ENCODE data around the gene NOC4L. TPM values are rescaled to one million over a fixed set of nuclear protein-coding genes. Genes with fewer than 3 reads are reported as not detected.

The NOC4L gene
- total RNA-seq, 4 donors from 2014 or later: 5.4 to 10.2 (median 7.5) TPM

DNA sequence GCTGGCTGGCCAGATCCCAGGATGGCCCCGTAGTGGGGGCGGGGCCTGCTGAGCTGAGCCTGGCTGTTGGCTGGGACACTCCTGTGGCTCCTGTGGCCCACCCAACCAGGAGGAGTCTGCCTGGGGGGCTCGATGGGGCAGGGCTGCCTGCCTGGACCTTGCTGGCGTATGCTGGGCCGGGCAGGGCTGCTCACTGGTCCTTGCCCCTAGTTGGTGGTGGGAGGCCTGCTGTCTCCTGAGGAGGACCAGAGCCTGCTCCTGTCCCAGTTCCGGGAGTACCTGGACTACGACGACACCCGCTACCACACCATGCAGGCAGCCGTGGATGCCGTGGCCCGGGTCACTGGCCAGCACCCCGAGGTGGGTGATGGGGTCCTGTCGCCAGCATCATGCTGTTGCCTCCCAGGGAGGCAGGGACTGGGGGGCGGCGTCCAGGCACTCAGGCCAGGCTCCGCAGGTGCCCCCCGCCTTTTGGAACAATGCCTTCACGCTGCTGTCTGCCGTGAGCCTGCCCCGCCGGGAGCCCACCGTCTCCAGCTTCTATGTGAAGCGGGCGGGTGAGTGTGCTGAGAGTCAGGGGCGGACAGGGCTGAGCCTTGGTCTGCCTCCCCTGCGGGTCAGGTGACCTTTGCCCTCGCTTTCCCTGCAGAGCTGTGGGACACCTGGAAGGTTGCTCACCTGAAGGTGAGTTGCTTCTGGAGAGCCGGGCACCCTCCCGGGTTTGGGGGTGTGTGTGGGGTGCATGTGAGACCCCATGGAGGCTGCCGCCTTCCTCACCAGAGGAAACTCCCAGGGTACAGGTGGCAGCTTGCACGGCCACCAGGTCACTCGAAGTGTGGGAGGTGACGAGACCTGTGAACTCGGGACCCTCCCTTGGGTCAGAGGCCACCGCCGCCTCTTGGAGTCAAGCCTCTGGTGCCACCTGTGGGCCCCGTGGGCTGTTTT, 3.4 kb downstream of the NOC4L start:
- TF ChIP-seq, protein P1, sequence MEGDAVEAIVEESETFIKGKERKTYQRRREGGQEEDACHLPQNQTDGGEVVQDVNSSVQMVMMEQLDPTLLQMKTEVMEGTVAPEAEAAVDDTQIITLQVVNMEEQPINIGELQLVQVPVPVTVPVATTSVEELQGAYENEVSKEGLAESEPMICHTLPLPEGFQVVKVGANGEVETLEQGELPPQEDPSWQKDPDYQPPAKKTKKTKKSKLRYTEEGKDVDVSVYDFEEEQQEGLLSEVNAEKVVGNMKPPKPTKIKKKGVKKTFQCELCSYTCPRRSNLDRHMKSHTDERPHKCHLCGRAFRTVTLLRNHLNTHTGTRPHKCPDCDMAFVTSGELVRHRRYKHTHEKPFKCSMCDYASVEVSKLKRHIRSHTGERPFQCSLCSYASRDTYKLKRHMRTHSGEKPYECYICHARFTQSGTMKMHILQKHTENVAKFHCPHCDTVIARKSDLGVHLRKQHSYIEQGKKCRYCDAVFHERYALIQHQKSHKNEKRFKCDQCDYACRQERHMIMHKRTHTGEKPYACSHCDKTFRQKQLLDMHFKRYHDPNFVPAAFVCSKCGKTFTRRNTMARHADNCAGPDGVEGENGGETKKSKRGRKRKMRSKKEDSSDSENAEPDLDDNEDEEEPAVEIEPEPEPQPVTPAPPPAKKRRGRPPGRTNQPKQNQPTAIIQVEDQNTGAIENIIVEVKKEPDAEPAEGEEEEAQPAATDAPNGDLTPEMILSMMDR (IDR thresholded peaks at IDR 0.05; ENCODE audit: low read depth): no peak

DNA sequence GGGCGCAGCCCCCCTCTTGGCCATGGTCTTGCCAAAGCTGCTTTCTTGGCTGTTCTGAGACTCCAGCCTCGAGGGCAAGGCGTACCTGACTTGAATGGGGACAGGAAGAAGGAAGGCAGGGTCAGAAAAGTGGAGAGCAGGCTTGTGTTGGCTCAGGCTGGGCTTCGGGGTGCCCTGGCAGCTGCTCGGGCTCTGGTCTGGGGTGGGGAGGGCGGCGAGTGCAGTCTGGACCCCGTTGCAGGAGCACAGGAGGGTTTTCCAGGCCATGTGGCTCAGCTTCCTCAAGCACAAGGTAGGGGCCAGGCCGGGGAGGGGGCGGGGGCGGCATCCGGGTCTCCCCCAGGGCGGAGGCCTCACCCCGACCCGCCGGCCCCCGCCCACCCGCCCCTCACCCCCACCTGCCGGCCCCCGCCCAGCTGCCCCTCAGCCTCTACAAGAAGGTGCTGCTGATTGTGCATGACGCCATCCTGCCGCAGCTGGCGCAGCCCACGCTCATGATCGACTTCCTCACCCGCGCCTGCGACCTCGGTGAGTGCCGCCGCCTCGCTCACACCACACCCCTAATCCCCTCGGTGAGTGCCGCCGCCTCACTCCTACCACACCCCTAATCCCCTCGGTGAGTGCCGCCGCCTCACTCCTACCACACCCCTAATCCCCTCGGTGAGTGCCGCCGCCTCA, 4.2 kb downstream of the NOC4L start:
- TF ChIP-seq, protein P1 (IDR thresholded peaks at IDR 0.05; ENCODE audit: low read depth): no peak

GRCh38 chr12:132150780-132151144, 6.5 kb downstream of the NOC4L start:
- TF ChIP-seq, protein P1 (IDR thresholded peaks at IDR 0.05; ENCODE audit: low read depth): no peak

DNA sequence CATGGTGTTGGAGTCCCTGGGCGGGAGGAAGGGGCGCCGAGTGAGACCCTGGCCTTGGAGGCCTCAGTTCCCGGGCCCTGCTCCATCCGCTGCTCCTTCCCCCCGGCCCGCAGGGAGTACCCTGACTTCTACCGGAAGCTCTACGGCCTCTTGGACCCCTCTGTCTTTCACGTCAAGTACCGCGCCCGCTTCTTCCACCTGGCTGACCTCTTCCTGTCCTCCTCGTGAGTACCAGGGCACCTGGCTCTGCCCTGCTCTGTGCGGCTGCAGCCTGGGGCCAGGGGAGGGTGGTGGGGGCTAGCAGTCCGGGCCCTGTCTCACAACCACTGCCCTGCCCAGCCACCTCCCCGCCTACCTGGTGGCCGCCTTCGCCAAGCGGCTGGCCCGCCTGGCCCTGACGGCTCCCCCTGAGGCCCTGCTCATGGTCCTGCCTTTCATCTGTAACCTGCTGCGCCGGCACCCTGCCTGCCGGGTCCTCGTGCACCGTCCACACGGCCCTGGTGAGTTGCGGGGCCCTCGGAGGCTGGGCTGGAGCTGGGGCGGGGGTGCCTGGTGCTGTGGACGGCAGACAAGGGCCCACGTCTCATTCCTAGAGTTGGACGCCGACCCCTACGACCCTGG, 7.0 kb downstream of the NOC4L start:
- TF ChIP-seq, protein P1 (IDR thresholded peaks at IDR 0.05; ENCODE audit: low read depth): no peak

DNA sequence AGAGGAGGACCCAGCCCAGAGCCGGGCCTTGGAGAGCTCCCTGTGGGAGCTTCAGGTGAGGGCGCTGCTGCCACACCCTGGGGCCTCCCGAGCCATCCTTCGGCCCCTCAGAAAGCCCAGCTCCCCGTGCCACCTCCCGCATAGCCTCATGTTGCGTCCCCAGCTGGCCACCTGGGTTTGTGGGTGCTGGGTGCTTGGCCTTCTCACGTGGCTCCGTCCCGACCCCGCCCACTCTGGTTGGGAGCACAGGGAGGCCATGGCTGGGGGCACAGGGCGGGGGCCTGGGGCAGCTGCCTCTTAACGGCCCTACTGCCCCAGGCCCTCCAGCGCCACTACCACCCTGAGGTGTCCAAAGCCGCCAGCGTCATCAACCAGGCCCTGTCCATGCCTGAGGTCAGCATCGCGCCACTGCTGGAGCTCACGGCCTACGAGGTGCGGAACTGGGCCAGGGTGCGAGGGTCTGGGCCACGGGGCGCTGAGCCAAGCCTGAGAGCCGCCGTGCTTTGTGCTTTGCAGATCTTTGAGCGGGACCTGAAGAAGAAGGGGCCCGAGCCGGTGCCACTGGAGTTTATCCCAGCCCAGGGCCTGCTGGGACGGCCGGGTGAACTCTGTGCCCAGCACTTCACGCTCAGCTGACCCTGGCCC, 7.6 kb downstream of the NOC4L start:
- TF ChIP-seq, protein P1 (IDR thresholded peaks at IDR 0.05; ENCODE audit: low read depth): no peak

DNA sequence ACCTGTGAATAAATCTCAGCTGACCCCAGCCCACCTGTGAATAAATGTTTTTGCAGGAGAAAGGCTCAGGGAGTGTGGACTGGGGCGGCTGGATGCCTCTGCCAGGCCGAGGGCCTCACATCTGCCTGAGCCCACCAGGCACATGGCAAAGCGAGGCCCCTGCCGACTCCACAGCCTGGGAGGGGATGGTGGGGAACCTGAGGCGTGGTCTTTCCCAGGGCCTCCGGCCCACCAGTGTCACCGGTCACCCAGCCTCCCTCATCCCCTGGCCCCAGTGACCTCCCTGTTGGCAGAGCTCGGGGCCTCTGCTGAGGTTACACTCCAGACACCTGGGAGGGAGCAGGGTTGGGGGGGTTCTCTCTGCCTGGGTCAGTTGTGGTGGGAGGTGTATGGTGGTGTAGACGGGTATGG, 8.2 kb downstream of the NOC4L start:
- TF ChIP-seq, protein P1 (IDR thresholded peaks at IDR 0.05; ENCODE audit: low read depth): no peak
